Loucy (cell line): ENCODE data around the gene IKBKG.
"Not testable (repeated sequence)": the region's sequence is repeated elsewhere in the genome, so short reads cannot be mapped to it uniquely, and the experiment has no call there.

ENCODE experiments used
- H2AFZ ChIP-seq: fragments of 200-600 bp; sonication (generic); 2 replicates; pipeline ENCODE4 v1.6.0; 2016; ENCODE audit warnings: antibody characterized with exemption, mild to moderate bottlenecking, low read length, moderate library complexity
- H3F3A ChIP-seq: fragments of 200-600 bp; 2 replicates; pipeline ENCODE4 v1.6.0; 2016; ENCODE audit warnings: antibody characterized with exemption, low read depth, mild to moderate bottlenecking
- H3K27me3 ChIP-seq: fragments of 200-600 bp; sonication (generic); 2 replicates; pipeline ENCODE4 v1.6.1; 2014; ENCODE audit warnings: low read length, mild to moderate bottlenecking; ENCODE audit not compliant: insufficient read depth, poor library complexity, severe bottlenecking
- H3K36me3 ChIP-seq: fragments of 200-600 bp; sonication (generic); 2 replicates; pipeline ENCODE4 v1.6.1; 2016; ENCODE audit warnings: low read length; ENCODE audit not compliant: insufficient read depth
- H3K4me1 ChIP-seq: fragments of 200-600 bp; sonication (generic); 2 replicates; pipeline ENCODE4 v1.5.1; 2014; ENCODE audit warnings: low read length, mild to moderate bottlenecking; ENCODE audit not compliant: insufficient read depth, poor library complexity, severe bottlenecking
- H3K4me2 ChIP-seq: fragments of 200-600 bp; sonication (generic); 2 replicates; pipeline ENCODE4 v1.6.0; 2014; ENCODE audit warnings: antibody characterized with exemption, low read length, low read depth, mild to moderate bottlenecking; ENCODE audit not compliant: poor library complexity, severe bottlenecking
- H3K4me3 ChIP-seq: fragments of 200-600 bp; sonication (generic); 2 replicates; pipeline ENCODE4 v1.5.1; 2014; ENCODE audit warnings: low read length, mild to moderate bottlenecking, mixed read lengths; ENCODE audit not compliant: poor library complexity, severe bottlenecking
- H3K79me2 ChIP-seq: fragments of 200-600 bp; sonication (generic); 2 replicates; pipeline ENCODE4 v1.6.1; 2014; ENCODE audit warnings: low read length; ENCODE audit not compliant: insufficient read depth
- H3K9ac ChIP-seq: fragments of 200-600 bp; sonication (generic); 2 replicates; pipeline ENCODE4 v1.6.0; 2014; ENCODE audit warnings: mild to moderate bottlenecking, low read depth, low read length, moderate library complexity; ENCODE audit not compliant: poor library complexity, severe bottlenecking
- H3K9me2 ChIP-seq: fragments of 200-600 bp; sonication (generic); replicated peaks from 2 replicates; pipeline ENCODE4 v1.6.1; 2016; ENCODE audit warnings: low read depth, low read length, mixed read lengths
- H3K9me3 ChIP-seq: fragments of 200-600 bp; sonication (generic); 2 replicates; pipeline ENCODE4 v1.6.1; 2014; ENCODE audit warnings: mild to moderate bottlenecking, antibody characterized with exemption, low read length, low read depth; ENCODE audit not compliant: insufficient read depth
- H4K20me1 ChIP-seq: fragments of 200-600 bp; sonication (generic); 2 replicates; pipeline ENCODE4 v1.6.0; 2014; ENCODE audit warnings: antibody characterized with exemption, low read length, mild to moderate bottlenecking; ENCODE audit not compliant: insufficient read depth, poor library complexity, severe bottlenecking
- EZH2phosphoT487 ChIP-seq: fragments of 200-600 bp; IDR thresholded peaks from 2 replicates; pipeline ENCODE4 v1.6.1; 2018; ENCODE audit warnings: antibody characterized with exemption, mild to moderate bottlenecking, moderate library complexity, borderline replicate concordance
- TF ChIP-seq, protein P1 (sequence below): fragments of 200-600 bp; sonication (generic); conservative IDR thresholded peaks from 2 replicates; pipeline ENCODE4 v1.5.1; 2014; ENCODE audit warnings: mild to moderate bottlenecking, antibody characterized with exemption, low read length

The IKBKG gene

DNA sequence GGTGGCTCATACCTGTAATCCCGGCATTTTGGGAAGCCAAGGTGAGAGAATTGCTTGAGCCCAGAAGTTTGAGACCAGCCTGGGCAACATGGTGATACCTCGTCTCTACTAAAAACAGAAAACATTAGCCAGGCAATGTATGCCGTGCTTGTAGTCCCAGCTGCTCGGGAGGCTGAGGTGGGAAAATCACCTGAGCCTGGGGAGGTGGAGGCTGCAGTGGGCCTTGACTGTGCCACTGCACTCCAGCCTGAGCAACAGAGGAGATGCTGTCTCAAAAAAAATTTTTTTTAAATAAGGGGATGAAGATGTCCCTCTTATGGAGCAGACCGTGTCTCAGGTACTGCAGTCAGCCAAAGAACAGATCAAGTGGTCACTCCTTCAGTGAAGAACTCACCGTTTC, 58.1 kb downstream of the IKBKG start:
- peaks cover 5% of the 10 kb centered on the region for H3K4me1 ChIP-seq
- H3K4me2 ChIP-seq: no peak overlapping the region
- TF ChIP-seq, protein P1, sequence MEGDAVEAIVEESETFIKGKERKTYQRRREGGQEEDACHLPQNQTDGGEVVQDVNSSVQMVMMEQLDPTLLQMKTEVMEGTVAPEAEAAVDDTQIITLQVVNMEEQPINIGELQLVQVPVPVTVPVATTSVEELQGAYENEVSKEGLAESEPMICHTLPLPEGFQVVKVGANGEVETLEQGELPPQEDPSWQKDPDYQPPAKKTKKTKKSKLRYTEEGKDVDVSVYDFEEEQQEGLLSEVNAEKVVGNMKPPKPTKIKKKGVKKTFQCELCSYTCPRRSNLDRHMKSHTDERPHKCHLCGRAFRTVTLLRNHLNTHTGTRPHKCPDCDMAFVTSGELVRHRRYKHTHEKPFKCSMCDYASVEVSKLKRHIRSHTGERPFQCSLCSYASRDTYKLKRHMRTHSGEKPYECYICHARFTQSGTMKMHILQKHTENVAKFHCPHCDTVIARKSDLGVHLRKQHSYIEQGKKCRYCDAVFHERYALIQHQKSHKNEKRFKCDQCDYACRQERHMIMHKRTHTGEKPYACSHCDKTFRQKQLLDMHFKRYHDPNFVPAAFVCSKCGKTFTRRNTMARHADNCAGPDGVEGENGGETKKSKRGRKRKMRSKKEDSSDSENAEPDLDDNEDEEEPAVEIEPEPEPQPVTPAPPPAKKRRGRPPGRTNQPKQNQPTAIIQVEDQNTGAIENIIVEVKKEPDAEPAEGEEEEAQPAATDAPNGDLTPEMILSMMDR: no peak
- no peak for TF ChIP-seq EZH2phosphoT487
- H3K9me3 ChIP-seq: no peaks in the 10 kb centered on the region
- no peaks in the 10 kb centered on the region for H3K36me3 ChIP-seq
- no peak overlapping the region for H3K4me3 ChIP-seq
- H3K27me3 ChIP-seq: no peaks in the 10 kb centered on the region
- no peak overlapping the region for H2AFZ ChIP-seq
- no peaks in the 10 kb centered on the region for H3F3A ChIP-seq
- H4K20me1 ChIP-seq: no peaks in the 10 kb centered on the region
- H3K9me2 ChIP-seq: no peaks in the 10 kb centered on the region
- no peak overlapping the region for H3K9ac ChIP-seq
- no peaks in the 10 kb centered on the region for H3K79me2 ChIP-seq

DNA sequence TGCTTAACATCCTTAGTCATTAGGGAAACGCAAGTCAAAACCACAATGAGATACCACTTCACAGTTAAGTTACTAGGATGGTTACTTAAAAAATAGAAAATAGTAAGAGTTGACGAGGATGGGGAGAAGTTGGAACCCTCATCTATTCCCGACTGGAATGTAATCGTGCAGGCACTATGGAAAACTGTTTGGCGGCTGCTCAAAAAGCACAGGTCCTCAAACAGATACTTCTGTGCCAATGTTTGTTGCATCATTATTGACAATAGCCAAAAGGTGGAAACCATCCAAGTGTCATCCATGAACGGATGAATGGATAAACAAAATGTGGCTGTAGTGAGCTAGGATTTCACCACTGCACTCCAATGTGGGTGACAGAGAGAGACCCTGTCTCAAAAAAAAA, 60.0 kb downstream of the IKBKG start:
- no peak overlapping the region for H2AFZ ChIP-seq
- H3K4me3 ChIP-seq: no peak overlapping the region

DNA sequence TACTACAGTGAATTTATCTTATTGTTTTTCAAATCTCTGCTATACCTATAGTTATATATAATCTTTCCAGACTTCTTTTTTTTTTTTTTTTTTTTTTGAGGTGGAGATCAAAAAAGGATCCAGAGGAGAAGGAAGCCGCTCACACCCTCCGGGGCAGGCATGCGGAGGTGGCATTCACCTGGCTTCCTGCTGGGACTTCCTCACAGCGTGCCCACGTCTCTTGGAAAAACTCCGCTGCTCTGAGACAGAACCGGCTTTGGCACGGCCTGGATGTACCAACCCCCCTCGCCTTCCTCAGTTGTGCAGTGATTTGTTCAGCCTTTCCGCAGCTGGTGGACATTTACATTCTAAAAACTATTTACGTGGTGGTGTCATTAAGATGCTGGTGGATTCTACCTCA, 60.6 kb downstream of the IKBKG start:
- not testable (repeated sequence) for H3K27me3 ChIP-seq, H3K79me2 ChIP-seq, H2AFZ ChIP-seq, H3F3A ChIP-seq, H4K20me1 ChIP-seq, H3K9me2 ChIP-seq, H3K4me3 ChIP-seq, H3K4me2 ChIP-seq, H3K36me3 ChIP-seq, H3K9me3 ChIP-seq, H3K4me1 ChIP-seq, H3K9ac ChIP-seq

More for the DNA sequence above, 60.0 kb downstream of the IKBKG start:
- no peak overlapping the region for H3K4me2 ChIP-seq
- no peaks in the 10 kb centered on the region for H4K20me1 ChIP-seq
- H3K4me1 ChIP-seq: peaks cover 5% of the 10 kb centered on the region
- no peaks in the 10 kb centered on the region for H3K27me3 ChIP-seq
- no peaks in the 10 kb centered on the region for H3K79me2 ChIP-seq
- TF ChIP-seq EZH2phosphoT487: no peak
- TF ChIP-seq, protein P1: no peak
- no peak overlapping the region for H3K9ac ChIP-seq
- no peaks in the 10 kb centered on the region for H3K9me2 ChIP-seq
- H3K36me3 ChIP-seq: no peaks in the 10 kb centered on the region
- H3F3A ChIP-seq: no peaks in the 10 kb centered on the region
- H3K9me3 ChIP-seq: no peaks in the 10 kb centered on the region

DNA sequence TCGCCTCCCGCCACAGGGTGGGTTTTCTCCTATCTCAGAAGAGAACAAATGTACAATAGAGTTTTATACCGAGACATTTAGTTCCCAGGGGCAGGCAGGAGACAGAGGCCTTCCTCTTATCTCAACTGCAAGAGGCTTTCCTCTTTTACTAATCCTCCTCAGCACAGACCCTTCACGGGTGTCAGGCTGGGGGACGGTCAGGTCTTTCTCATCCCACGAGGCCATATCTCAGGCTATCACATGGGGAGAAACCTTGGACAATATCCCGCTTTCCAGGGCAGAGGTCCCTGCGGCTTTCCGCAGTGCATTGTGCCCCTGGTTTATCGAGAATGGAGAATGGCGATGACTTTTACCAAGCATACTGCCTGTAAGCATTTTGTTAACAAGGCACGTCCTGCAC, 61.4 kb downstream of the IKBKG start:
- not testable (repeated sequence) for H3K79me2 ChIP-seq, H3K27me3 ChIP-seq, H3K4me2 ChIP-seq, H3K9me2 ChIP-seq, H2AFZ ChIP-seq, H3K9me3 ChIP-seq, H3K36me3 ChIP-seq, H3K9ac ChIP-seq, H3K4me1 ChIP-seq, H3F3A ChIP-seq, H4K20me1 ChIP-seq, H3K4me3 ChIP-seq

DNA sequence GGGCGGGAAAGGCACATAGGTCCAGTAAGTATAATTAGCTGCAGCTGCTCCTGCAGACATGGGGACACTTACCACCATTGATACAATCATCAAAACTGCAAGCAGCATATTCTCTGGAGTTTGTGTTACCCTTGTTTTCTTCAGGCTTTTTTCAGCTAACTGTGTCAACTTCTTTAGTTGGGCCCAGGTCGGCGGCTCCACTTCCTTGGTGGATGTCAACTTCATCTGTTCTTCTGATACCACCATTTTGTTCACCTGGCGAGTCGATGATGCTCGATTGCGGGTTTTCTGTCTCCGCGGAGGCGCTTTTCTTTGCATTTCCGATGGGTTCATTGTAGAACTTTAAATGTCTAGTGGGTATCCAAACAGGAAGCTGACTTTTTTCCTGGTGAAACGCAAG, 63.7 kb downstream of the IKBKG start:
- H3K9me3 ChIP-seq, H3K4me2 ChIP-seq, H3K9ac ChIP-seq, H3K79me2 ChIP-seq, H3K4me1 ChIP-seq, H3F3A ChIP-seq, H3K36me3 ChIP-seq, H3K9me2 ChIP-seq, H3K4me3 ChIP-seq, H3K27me3 ChIP-seq, H2AFZ ChIP-seq, H4K20me1 ChIP-seq: not testable (repeated sequence)

DNA sequence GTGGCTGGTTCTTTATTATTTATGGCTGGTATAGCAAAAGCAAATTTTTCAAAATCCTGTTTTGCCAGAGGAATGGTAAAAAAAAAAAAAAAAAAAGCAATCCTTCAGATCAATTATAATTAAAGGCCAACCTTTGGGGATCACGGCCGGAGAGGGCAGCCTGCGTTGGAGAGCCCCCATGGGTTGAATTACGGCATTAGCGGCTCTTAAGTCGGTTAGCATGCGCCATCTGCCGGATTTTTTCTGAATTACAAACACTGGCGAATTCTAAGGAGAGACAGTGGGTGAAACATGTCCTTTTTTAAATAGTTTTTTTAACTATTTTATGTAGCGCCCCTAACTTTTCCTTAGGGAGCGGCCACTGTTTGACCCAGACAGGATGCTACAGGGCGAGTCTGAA, 66.2 kb downstream of the IKBKG start:
- not testable (repeated sequence) for H3K79me2 ChIP-seq, H3K4me2 ChIP-seq, H3K9me2 ChIP-seq, H3K4me3 ChIP-seq, H4K20me1 ChIP-seq, H3K9ac ChIP-seq, H2AFZ ChIP-seq, H3F3A ChIP-seq, H3K9me3 ChIP-seq, H3K36me3 ChIP-seq, H3K27me3 ChIP-seq, H3K4me1 ChIP-seq
